A549 (cell line): ENCODE data around the gene MGME1. TPM values are rescaled to one million over a fixed set of nuclear protein-coding genes. Genes with fewer than 3 reads are reported as not detected.

Experiments used
- ATAC-seq, 2 experiments: fragments of 200-7000 bp in 1 of 2; fragments of >200 bp in 1 of 2; cut with Nextera tagmentation in 1 of 2; cut with Tn5 transposase in 1 of 2; 3 replicates each; pipeline versions ENCODE4 v1.8.0 to v1.9.1; 2018 to 2020; ENCODE audit warnings: mild to moderate bottlenecking in 1 of 2, moderate library complexity in 1 of 2
- CTCF ChIA-PET: fragments of 300-600 bp; sonication (Branson Sonifier 250); formaldehyde crosslinking; extraction: SDS; loops from one replicate; lab custom pipeline; 2021; ENCODE audit warnings: antibody characterized with exemption, inconsistent platforms; lab: Yijun Ruan, JAX
- POLR2A ChIA-PET: fragments of 350-600 bp; formaldehyde crosslinking; extraction: SDS; loops from one replicate; lab custom pipeline; 2021; ENCODE audit warnings: antibody characterized with exemption, inconsistent platforms; lab: Yijun Ruan, JAX
- DNase-seq, 2 experiments: peaks; one replicate each; pipeline versions ENCODE4 v3.0.0 to v3.0.0-alpha.2; 2011 to 2016; ENCODE audit warnings: low read depth in 1 of 2, low spot score in 1 of 2
- FAIRE-seq: peaks from 2 replicates; lab custom pipeline; 2011; peaks lifted over from hg19 to GRCh38; lab: Jason Lieb, UNC
- H3K27ac ChIP-seq, 2 experiments: fragments of >200 bp; sonication (Bioruptor Twin); formaldehyde crosslinking; 3 replicates each; pipeline ENCODE4 v1.5.1; 2016 to 2017
- H3K4me1 ChIP-seq: fragments of >200 bp; sonication (Bioruptor Twin); formaldehyde crosslinking; 3 replicates; pipeline ENCODE4 v1.6.1; 2016
- H3K4me2 ChIP-seq: fragments of >200 bp; sonication (Bioruptor Twin); formaldehyde crosslinking; 3 replicates; pipeline ENCODE4 v1.6.1; 2016
- H3K4me3 ChIP-seq: fragments of >200 bp; sonication (Bioruptor Twin); formaldehyde crosslinking; 3 replicates; pipeline ENCODE4 v1.5.1; 2016
- H3K9me3 ChIP-seq: fragments of >200 bp; sonication (Bioruptor Twin); formaldehyde crosslinking; 3 replicates; pipeline ENCODE4 v1.6.1; 2016
- CBX8 ChIP-seq: fragments of 200-600 bp; sonication (generic); IDR thresholded peaks from 2 replicates; pipeline ENCODE4 v1.6.1; 2016
- EHMT2 ChIP-seq: fragments of 200-600 bp; sonication (generic); IDR thresholded peaks from 2 replicates; pipeline ENCODE4 v1.6.1; 2016; ENCODE audit warnings: antibody characterized with exemption, low read depth, mild to moderate bottlenecking, moderate library complexity
- EP300 ChIP-seq, 2 experiments: fragments of >200 bp; sonication (Bioruptor Twin); formaldehyde crosslinking; IDR thresholded peaks; 2 replicates in 1 of 2; 3 replicates in 1 of 2; pipeline ENCODE4 v1.6.1; 2016 to 2017
- FOSL2 ChIP-seq, 2 experiments: fragments of 450-650 bp in 1 of 2; fragments of >200 bp in 1 of 2; sonication (Bioruptor Twin) in 1 of 2; formaldehyde crosslinking; IDR thresholded peaks; 2 replicates each; pipeline versions ENCODE4 v1.5.0 to v1.6.1; 2016 to 2020; ENCODE audit warnings: mild to moderate bottlenecking in 1 of 2, moderate library complexity in 1 of 2
- FOXS1 ChIP-seq: fragments of 250-450 bp; sonication (Bioruptor Pico); IDR thresholded peaks from 2 replicates; pipeline ENCODE4 v1.5.0; 2020; ENCODE audit warnings: mild to moderate bottlenecking, moderate library complexity
- HEYL ChIP-seq: fragments of 250-450 bp; sonication (Bioruptor Pico); IDR thresholded peaks from 2 replicates; pipeline ENCODE4 v1.8.0; 2021; ENCODE audit warnings: mild to moderate bottlenecking, moderate library complexity
- HOXA7 ChIP-seq: fragments of 250-450 bp; sonication (Bioruptor Pico); IDR thresholded peaks from 2 replicates; pipeline ENCODE4 v1.5.0; 2020; ENCODE audit warnings: mild to moderate bottlenecking, moderate library complexity
- KDM1A ChIP-seq: fragments of 200-600 bp; sonication (generic); IDR thresholded peaks from 2 replicates; pipeline ENCODE4 v1.6.1; 2016; ENCODE audit warnings: low read depth, mild to moderate bottlenecking
- MAFK ChIP-seq: fragments of 450-650 bp; IDR thresholded peaks from 2 replicates; pipeline ENCODE4 v1.6.1; 2014; ENCODE audit not compliant: partially characterized antibody
- NPAS2 ChIP-seq: fragments of 250-450 bp; sonication (Bioruptor Pico); IDR thresholded peaks from 2 replicates; pipeline ENCODE4 v1.8.0; 2022; ENCODE audit warnings: mild to moderate bottlenecking, moderate library complexity, borderline replicate concordance
- PHF8 ChIP-seq: fragments of 200-600 bp; sonication (generic); IDR thresholded peaks from 2 replicates; pipeline ENCODE4 v1.6.1; 2016; ENCODE audit warnings: low read depth, mild to moderate bottlenecking, antibody characterized with exemption, moderate library complexity, borderline replicate concordance
- POLR2A ChIP-seq: IDR thresholded peaks from 2 replicates; pipeline ENCODE4 v1.6.1; 2012; ENCODE audit warnings: mild to moderate bottlenecking, low read length
- POLR2AphosphoS2 ChIP-seq: conservative IDR thresholded peaks from 2 replicates; pipeline ENCODE4 v1.6.1; 2012; ENCODE audit warnings: low read length, improper control_type of control experiment, inconsistent platforms
- SREBF2 ChIP-seq: fragments of 450-650 bp; IDR thresholded peaks from 2 replicates; pipeline ENCODE4 v1.6.1; 2014; ENCODE audit warnings: mild to moderate bottlenecking, moderate library complexity
- TP53 ChIP-seq: fragments of 250-450 bp; sonication (Bioruptor Pico); IDR thresholded peaks from 2 replicates; pipeline ENCODE4 v1.5.0; 2021; ENCODE audit warnings: mild to moderate bottlenecking, moderate library complexity
- ZFP36 ChIP-seq: fragments of 450-650 bp; IDR thresholded peaks from 2 replicates; pipeline ENCODE4 v1.6.1; 2014; ENCODE audit warnings: borderline replicate concordance; ENCODE audit not compliant: partially characterized antibody
- WGBS: methylation state at CpG from one replicate; pipeline ENCODE4 v1.1.6; 2017; ENCODE audit errors: missing lambda C conversion rate; 5-methylcytosine and 5-hydroxymethylcytosine counted together
- polyA plus RNA-seq, 4 experiments: library from polyadenylated mRNA; depleted of rRNA in 3 of 4; stranded (reverse); fragments of >200 nt; fragmentation: RNase III in 1 of 4; extraction: RNeasy Plus Mini Kit Qiagen cat#74134 plus additional on column Dnase treatment in 1 of 4; gene quantifications; 2 replicates in 3 of 4; 3 replicates in 1 of 4; pipeline ENCODE4 v1.2.3, GENCODE V29; 2011 to 2017
- TF ChIP-seq, protein P1 (sequence below): fragments of 150-350 bp; IDR thresholded peaks from 2 replicates; pipeline ENCODE4 v1.6.1; 2014; ENCODE audit warnings: low read depth, mild to moderate bottlenecking, low read length
- TF ChIP-seq, protein P2 (sequence below): fragments of >200 bp; sonication (Bioruptor Twin); formaldehyde crosslinking; IDR thresholded peaks from 2 replicates; pipeline ENCODE4 v1.6.1; 2016
- TF ChIP-seq, protein P3 (sequence below): IDR thresholded peaks from 2 replicates; pipeline ENCODE4 v1.6.1; 2012

Gene MGME1
- polyA plus RNA-seq, 2 of the 4 experiments (the other 2 are of a cell fraction) = 46.6 to 47.9 TPM

DNA sequence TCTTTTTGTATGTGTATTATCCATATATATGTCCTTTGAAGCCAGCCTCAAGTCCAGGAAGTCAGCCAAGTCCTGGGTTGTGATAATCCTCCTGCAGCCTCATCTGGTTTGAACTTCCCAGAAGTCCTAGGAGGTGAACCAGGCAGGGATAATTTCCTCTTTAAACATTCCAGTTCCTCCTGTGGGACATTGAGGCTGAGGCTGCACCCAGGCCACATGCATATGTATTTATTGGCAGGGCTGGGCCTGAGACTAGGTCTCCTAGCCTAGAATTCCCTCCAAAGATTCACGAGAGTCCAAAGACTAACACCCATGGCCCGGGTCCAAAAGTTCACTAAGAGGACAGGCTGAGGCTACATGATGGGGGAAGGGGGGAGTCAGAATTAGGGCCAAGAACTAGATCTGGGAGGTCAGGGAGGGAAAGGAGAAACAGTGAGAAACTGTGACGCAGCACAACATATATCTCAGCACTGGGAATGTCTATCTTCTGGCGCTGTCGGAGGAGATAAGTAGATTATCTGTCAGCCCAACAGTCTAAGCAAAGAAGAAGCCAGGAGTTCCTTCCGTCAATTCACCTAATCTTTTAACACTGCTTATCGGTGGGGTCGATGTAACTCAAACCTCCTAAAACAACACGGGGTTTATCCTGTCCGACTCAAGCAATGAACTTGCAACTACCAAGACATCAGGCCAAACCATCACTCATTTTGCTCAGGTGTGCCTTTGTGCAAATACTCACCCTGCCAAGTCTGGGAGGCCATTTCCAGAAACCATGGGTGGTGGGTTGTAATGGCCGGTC lies 43.5 kb upstream of the MGME1 start:
- CTCF ChIA-PET = interaction anchor here (1.1 kb wide), 1 partner anchor 11 kb away, joined by 3 read pairs; no protein-coding TSS in a partner anchor
- 75% methylated on average over 11 of the region's 11 CpGs for WGBS

DNA sequence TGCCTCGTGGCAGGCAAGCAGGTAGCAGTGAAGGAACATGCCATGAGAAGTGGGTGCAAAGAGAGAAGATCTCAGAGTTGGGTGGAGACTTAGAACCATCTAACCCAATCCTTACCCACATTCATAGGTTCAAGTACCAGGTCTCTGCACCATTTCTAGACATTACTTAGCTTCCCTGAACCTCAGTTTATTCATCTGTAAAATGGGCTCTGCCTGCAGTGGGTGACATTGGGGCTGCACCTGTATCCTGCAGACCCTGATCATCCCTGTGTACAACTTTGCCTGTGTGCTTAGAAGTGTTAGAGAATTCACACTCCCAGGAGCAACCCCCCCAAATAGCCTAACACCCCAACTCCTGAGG lies 42.9 kb upstream of the MGME1 start:
- no peak for DNase-seq
- Histone ChIP-seq H3K4me2 (no peak overlapping the region), H3K4me3 (no peak overlapping the region), H3K9me3 (no peaks in the 10 kb centered on the region), H3K27ac (no peak overlapping the region), H3K4me1 (no peaks in the 10 kb centered on the region)
- no peak for ATAC-seq
- no peak for FAIRE-seq
- 67% methylated on average over 1 of the region's 1 CpG for WGBS
- ChIA-PET POLR2A (no interaction called here), CTCF (interaction anchor here (0.6 to 1.1 kb wide), 2 partner anchors 8 to 11 kb away, joined by 3 read pairs; no protein-coding TSS in a partner anchor)
- no peak for TF ChIP-seq CBX8
- no peak for TF ChIP-seq KDM1A
- no peak for TF ChIP-seq TP53 (CRISPR knock-in tag)
- TF ChIP-seq HOXA7 (CRISPR knock-in tag) = no peak

More for the DNA sequence above, 43.5 kb upstream of the MGME1 start:
- FAIRE-seq = no peak
- ATAC-seq = no peak
- Histone ChIP-seq H3K9me3 (no peaks in the 10 kb centered on the region), H3K4me3 (no peak overlapping the region), H3K4me1 (no peaks in the 10 kb centered on the region), H3K4me2 (no peak overlapping the region), H3K27ac (no peak overlapping the region)
- no peak for TF ChIP-seq POLR2A
- no peak for TF ChIP-seq CBX8
- TF ChIP-seq, protein P1, sequence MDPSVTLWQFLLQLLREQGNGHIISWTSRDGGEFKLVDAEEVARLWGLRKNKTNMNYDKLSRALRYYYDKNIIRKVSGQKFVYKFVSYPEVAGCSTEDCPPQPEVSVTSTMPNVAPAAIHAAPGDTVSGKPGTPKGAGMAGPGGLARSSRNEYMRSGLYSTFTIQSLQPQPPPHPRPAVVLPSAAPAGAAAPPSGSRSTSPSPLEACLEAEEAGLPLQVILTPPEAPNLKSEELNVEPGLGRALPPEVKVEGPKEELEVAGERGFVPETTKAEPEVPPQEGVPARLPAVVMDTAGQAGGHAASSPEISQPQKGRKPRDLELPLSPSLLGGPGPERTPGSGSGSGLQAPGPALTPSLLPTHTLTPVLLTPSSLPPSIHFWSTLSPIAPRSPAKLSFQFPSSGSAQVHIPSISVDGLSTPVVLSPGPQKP = no peak
- TF ChIP-seq SREBF2 = no peak
- no peak for TF ChIP-seq NPAS2 (CRISPR knock-in tag)
- no peak for TF ChIP-seq POLR2AphosphoS2
- TF ChIP-seq FOSL2 (IDR thresholded peaks at IDR 0.05) = no peak
- TF ChIP-seq FOSL2 (CRISPR knock-in tag; IDR thresholded peaks at IDR 0.05) = no peak
- TF ChIP-seq EHMT2 = no peak
- POLR2A ChIA-PET = no interaction called here
- no peak for DNase-seq

DNA sequence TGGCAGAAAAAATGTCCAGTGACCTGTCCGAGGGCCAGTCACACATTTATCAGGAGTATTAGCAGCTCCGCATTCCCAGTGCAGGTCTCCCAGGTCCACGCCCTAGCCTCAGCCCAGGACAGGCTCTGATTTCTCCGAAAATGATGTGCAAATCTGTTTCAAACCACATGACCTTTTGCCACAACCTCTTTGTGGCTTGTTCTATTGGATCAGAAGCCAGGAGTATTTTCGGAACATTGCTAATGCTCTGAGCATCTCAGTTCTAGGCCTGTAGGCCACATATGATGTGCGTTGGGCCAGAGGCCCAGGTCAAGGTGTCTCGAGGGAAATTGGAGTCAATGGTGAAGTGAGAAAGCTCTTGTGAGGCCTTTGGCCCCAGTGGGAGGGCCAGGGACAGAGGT lies 40.6 kb upstream of the MGME1 start:
- Histone ChIP-seq H3K4me2 (no peak overlapping the region), H3K4me3 (no peak overlapping the region), H3K4me1 (no peaks in the 10 kb centered on the region), H3K9me3 (0 out of 3 replicates have a peak, but pooled peaks cover 6% of the 10 kb centered on the region), H3K27ac (no peak overlapping the region)
- POLR2A ChIA-PET = no interaction called here
- CTCF ChIA-PET = interaction anchor here (1.1 to 1.9 kb wide), 2 partner anchors 10 to 29 kb away, joined by 3 to 6 read pairs; no protein-coding TSS in a partner anchor
- no peak for ATAC-seq
- no peak for FAIRE-seq
- no peak for DNase-seq
- TF ChIP-seq, protein P2, sequence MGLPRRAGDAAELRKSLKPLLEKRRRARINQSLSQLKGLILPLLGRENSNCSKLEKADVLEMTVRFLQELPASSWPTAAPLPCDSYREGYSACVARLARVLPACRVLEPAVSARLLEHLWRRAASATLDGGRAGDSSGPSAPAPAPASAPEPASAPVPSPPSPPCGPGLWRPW = no peak
- TF ChIP-seq PHF8 (no peak), EP300 (IDR thresholded peaks at IDR 0.05) (no peak), CBX8 (no peak), HEYL (no peak), HOXA7 (CRISPR knock-in tag) (no peak)
- 75% methylated on average over 7 of the region's 7 CpGs for WGBS

DNA sequence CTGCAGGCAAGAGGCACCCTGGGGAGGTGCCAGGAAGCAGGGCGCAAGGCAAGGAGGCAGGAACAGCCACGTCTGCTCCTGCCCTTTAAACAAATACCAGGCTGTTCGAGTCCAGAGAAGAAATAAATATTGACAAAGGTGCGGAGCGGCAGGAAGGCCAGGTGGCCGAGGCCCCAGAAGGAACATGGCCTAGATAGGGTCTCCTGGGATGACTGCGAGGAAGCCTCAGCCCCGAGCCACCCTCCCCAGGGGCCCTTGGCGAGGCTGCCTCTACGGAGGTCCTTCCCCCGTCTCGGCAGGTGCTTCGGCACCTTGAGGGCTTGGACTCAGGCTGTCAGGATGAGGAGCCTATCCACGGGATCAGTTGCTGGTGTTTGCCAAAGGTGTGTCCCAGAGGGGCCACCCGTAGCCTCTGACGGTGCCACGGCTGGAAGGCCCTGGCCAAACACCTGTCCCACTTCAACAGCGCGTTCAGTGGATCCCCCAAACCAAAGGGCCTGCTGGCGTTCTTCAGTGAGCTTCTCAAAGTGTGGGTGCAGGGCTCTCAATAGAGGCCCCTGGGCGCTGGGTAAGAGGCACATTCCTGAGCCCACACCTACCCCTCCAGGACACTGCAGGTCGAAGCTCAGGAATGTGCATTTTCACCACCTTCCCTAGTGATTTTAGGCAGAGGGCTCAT lies 40.0 kb upstream of the MGME1 start:
- 71% methylated on average over 22 of the region's 22 CpGs for WGBS
- FAIRE-seq (no peak), DNase-seq (no peak), ATAC-seq (no peak)
- ChIA-PET CTCF (interaction anchor here (1.1 to 1.9 kb wide), 2 partner anchors 9 to 30 kb away, joined by 3 to 6 read pairs; no protein-coding TSS in a partner anchor), POLR2A (no interaction called here)
- TF ChIP-seq FOXS1 (no peak), MAFK (no peak), ZFP36 (no peak), POLR2A (no peak)
- TF ChIP-seq, protein P3, sequence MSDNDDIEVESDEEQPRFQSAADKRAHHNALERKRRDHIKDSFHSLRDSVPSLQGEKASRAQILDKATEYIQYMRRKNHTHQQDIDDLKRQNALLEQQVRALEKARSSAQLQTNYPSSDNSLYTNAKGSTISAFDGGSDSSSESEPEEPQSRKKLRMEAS = no peak
- Histone ChIP-seq H3K4me3 (no peak overlapping the region), H3K9me3 (0 out of 3 replicates have a peak, but pooled peaks cover 6% of the 10 kb centered on the region), H3K4me1 (no peaks in the 10 kb centered on the region), H3K27ac (no peak overlapping the region), H3K4me2 (no peak overlapping the region)
